Stimulated activated CD4-positive, alpha-beta T cell treated with anti-CD3 and anti-CD28 coated beads, Interleukin-1b, Interleukin-23, amount 100 ng/mL, for 4 hours (primary cell): ENCODE measurements around the gene PKD1.

ENCODE experiments used
- DNase-seq, 2 donors: peaks; one replicate each; pipeline ENCODE4 v3.0.0-alpha.2; 2020; ENCODE audit warnings: low read depth in 2 of 2

The PKD1 gene

GRCh38 chr16:2047330-2048115 lies 88.2 kb downstream of the PKD1 start, which contains the start of the genes NTHL1 and TSC2:
Gene NTHL1, minus strand, starts transcription at chr16:2047834. Its CDS starts 11 bp downstream, at chr16:2047823.
Gene TSC2, plus strand, starts transcription at chr16:2047985. Its CDS starts 631 bp downstream, at chr16:2048616.
- DNase-seq = peak; percentile 85 to 89

- no peak for DNase-seq
Measured at GRCh38 chr16:2046893-2047329, 88.8 kb downstream of the PKD1 start.

- DNase-seq = no peak
Measured at GRCh38 chr16:2045965-2046892, 89.5 kb downstream of the PKD1 start.

- DNase-seq = no peak
Measured at GRCh38 chr16:2044541-2044940, 91.2 kb downstream of the PKD1 start.

GRCh38 chr16:2043667-2044451 lies 91.8 kb downstream of the PKD1 start:
- no peak for DNase-seq

- DNase-seq = no peak
Measured at GRCh38 chr16:2042986-2043666, 92.6 kb downstream of the PKD1 start.

GRCh38 chr16:2042171-2042985 lies 93.3 kb downstream of the PKD1 start:
- DNase-seq = no peak

- DNase-seq = no peak
Measured at GRCh38 chr16:2040787-2041522, 94.7 kb downstream of the PKD1 start.

- no peak for DNase-seq
Measured at GRCh38 chr16:2040041-2040786, 95.5 kb downstream of the PKD1 start.

- no peak for DNase-seq
Measured at GRCh38 chr16:2039274-2040031, 96.2 kb downstream of the PKD1 start.
